GM18517 (cell line): ENCODE measurements around the gene FZD2.
"Not testable (repeated sequence)": the region's sequence is repeated elsewhere in the genome, so short reads cannot be mapped to it uniquely, and the experiment has no call there.

Experiments used
- ATAC-seq: cut with Tn5 transposase; IDR thresholded peaks from one replicate; pipeline ENCODE4 v1.9.1; 2021; ENCODE audit warnings: mild to moderate bottlenecking, moderate library complexity; ENCODE audit not compliant: unreplicated experiment

FZD2 gene

GRCh38 chr17:44572801-44573200 lies 15.5 kb downstream of the FZD2 start:
- ATAC-seq, result no peak

DNA sequence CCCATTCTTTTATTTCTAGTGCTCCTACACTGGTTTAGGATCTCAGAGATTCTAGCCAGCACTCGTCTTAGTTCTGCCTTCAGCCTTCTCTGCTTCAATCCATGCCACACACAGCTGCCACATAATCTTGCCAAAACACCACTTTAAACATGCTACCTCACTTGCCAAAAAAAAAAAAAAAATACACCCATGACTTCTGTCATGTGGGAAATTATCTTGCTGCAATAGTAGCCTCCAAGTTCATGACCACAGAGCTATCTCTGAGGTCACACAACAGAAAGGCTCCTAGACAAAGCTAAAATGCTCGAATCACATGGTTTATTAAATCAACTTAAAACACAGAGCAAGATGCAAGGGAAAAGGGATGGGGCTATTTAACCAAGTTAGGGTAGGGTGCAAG lies 18.1 kb downstream of the FZD2 start:
- ATAC-seq, result no peak

- no peak for ATAC-seq
Measured at GRCh38 chr17:44578947-44579346, 21.7 kb downstream of the FZD2 start.

DNA sequence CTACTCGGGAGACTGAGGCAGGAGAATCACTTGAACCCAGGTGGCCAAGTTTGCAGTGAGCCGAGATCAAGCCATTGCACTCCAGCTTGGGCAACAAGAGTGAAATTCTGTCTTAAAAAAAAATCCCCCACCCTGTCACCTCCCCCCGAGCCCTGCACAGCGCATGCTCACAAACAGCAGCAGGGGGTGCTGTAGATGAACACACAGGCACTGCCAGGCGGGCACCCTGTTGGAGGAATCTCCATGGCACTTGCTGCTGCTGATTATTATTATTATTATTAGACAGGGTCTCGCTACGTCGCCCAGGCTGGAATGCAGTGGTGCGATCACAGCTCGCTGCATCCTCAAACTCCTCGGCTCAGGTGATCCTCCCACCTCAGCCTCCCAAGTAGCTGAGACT lies 24.6 kb downstream of the FZD2 start:
- ATAC-seq, result no peak

GRCh38 chr17:44584443-44584842 lies 27.2 kb downstream of the FZD2 start:
- no peak for ATAC-seq

GRCh38 chr17:44585315-44585714 lies 28.0 kb downstream of the FZD2 start:
- ATAC-seq, result no peak

DNA sequence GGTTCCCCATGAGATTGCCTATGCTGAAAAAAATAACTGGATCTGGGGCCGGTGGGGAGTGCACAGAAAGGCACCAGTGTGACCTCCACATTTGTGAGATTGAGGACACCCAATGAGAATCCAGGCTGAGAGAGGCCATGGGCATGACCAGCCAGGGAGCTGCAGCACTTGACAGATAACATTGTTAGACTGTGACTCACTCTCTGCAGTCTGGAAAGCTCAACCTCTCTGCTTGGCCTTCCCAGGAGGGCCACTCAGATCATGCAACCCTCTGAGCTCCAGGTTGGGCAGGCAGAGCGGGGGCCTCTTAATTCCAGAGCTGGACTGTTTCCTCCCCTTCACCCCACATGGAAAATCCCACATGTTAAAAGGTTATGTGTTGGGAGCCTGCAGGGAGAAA lies 30.1 kb downstream of the FZD2 start:
- ATAC-seq, result no peak

- ATAC-seq, result no peak
Measured at GRCh38 chr17:44589316-44590071, 32.2 kb downstream of the FZD2 start.

DNA sequence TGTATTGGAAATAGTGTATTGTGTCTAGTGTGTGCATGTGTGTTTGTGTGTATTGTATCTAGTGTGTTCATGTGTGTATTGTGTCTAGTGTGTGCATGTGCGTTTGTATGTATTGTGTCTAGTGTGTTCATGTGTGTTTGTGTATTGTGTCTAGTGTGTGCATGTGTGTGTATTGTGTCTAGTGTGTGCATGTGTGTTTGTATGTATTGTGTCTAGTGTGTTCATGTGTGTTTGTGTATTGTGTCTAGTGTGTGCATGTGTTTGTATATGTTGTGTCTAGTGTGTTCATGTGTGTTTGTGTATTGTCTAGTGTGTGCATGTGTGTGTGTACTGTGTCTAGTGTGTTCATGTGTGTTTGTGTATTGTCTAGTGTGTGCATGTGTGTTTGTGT lies 32.8 kb downstream of the FZD2 start:
- ATAC-seq, result not testable (repeated sequence)

DNA sequence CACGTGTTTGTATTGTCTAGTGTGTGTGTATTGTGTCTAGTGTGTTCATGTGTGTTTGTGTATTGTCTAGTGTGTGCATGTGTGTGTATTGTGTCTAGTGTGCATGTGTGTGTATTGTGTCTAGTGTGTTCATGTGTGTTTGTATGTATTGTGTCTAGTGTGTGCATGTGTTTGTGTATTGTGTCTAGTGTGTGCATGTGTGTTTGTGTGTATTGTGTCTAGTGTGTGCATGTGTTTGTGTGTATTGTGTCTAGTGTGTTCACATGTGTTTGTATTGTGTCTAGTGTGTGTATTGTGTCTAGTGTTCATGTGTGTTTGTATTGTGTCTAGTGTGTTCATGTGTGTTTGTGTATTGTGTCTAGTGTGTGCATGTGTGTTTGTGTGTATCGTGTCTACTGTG lies 33.5 kb downstream of the FZD2 start:
- not testable (repeated sequence) for ATAC-seq

DNA sequence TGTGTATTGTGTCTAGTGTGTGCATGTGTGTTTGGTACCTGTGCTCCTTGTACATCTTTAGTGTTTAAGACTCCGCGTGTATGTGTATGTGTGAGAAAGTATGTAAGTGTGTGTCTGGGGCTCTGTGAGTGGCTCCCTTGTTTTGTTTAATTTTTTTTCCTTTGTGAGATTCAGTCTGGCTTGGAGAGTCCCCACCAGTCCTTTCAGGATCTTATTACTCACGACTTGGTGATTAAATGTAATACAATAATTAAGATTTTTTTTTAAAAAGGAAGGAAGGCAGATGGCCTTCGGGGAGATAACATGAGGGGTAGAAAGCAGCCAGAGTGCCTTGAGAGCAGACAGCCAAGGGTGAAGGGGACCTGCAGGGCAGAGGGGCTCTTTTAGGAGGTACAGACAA lies 33.9 kb downstream of the FZD2 start:
- ATAC-seq, result no peak

- no peak for ATAC-seq
Measured at GRCh38 chr17:44593156-44593555, 35.9 kb downstream of the FZD2 start.

GRCh38 chr17:44595216-44595775 lies 38.0 kb downstream of the FZD2 start:
- ATAC-seq, result no peak

DNA sequence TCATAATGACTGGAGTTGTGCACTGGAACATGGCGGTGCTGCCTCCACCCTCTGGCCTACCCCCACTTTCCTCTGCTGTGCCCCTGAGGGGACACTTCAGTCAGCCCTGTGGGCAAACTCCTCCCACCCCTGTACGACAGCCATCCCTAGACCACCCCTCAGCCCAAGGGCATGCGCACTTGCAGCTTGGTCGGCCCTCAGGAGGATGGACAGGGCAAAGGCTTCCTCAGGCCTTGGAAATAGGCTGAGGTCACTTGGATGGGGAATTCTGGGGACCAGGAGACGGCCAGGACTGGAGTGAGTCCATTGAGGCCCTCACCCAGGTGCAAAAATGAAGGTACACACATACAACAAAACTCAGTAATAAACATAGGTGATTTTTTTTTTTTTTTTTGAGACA lies 41.0 kb downstream of the FZD2 start:
- no peak for ATAC-seq

GRCh38 chr17:44598932-44599297 lies 41.6 kb downstream of the FZD2 start:
- ATAC-seq, result no peak

GRCh38 chr17:44599298-44600175 lies 42.3 kb downstream of the FZD2 start:
- ATAC-seq, result no peak

DNA sequence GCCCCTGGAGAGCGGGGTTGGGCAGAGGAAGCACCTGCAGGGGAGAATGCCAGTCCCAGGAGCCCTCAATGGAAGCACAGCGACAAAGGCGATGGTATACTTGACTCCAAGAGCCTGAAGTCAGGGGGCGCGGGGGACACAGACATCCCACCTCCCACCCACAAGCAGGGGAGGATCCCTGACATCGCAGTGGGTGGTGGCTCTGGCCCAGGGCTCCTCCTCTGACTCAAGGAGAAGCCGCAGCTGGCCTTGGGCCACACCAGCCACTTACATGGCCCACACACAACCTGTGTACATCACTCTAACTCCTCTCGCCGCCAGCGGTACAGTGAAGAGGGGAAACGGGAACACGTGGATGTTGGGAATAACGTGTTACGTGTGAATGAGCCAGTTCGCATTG lies 44.3 kb downstream of the FZD2 start:
- no peak for ATAC-seq

DNA sequence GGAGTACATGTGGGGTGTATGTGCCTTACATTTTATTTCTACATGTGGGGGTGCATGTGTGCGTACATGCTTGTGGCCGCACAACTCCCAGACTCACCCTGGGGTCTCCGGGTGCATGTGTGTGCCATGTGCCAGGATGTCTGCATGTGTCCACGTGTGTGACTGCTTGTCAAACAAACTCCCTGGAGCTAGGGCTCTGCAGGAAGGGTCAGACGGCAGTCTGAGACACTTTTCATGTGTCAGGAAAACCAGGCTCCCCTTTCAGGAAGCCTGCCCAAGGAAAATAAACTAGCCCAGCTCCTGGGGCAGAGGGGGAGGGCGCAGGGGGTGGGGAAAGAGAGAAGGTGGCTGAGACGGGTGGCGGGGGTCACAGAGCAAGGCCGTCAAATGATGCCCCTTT lies 44.7 kb downstream of the FZD2 start:
- ATAC-seq, result no peak

DNA sequence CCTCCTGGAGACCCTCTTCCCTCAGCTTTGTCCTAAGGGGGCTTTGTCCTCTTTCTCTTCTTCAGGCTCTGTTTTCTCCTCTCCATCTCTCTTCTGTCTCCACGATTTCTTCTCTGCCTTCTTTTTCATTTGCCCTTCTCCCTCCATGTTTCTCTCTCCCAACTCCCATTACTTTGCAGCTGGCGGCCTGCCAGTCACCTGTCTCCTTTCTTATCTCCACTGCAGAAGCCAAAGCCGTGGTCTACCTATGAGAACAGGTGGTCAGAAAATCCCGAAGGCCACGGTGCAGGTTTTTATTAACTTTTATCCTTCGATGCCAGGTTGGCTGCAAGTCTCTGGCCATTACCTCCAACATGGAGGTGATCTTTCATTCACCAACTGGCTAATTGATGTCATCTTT lies 45.1 kb downstream of the FZD2 start:
- ATAC-seq, result no peak

- no peak for ATAC-seq
Measured at GRCh38 chr17:44602970-44603369, 45.7 kb downstream of the FZD2 start.

DNA sequence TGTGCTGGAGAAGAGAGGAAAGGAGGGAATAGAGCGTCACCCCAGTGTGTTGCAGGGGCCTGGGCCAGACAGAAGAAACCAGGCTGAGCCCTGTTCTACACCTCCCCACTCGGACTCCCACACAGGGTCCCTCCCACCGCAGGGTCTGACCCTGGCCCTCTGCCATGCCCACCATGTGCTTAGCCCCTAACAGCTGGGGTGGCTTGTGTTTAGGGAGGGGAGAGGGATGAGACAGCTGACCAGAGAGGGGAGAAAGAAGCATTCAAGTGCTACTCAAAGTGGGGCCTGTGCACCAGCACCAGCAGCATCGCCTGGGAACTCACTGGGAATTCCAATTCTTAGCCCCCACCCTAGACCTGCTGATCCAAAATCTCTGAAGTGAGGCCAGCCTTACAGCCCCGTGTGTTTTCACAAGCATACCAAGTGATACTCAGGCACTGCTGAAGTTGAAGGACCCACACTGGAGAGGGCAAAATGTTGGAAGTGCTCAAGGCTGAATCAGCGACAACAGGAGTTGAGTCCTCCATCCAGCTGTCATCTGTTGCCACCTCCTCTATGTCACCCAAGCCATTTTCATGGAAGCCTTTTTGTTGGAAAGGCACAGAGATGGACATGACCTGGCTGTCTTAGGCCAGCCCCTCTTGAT lies 47.0 kb downstream of the FZD2 start:
- ATAC-seq, result no peak
